H9 (cell line): ENCODE data around the gene NR4A2. TPM values are rescaled to one million over a fixed set of nuclear protein-coding genes. Genes with fewer than 3 reads are reported as not detected.

Source experiments
- DNase-seq: peaks from one replicate; pipeline ENCODE4 v3.0.0-alpha.2; 2017
- H2AFZ ChIP-seq: one replicate; pipeline ENCODE4 v1.6.1; 2013; ENCODE audit warnings: mild to moderate bottlenecking, low read length, control low read depth, moderate library complexity
- H2AK5ac ChIP-seq: 2 replicates; pipeline ENCODE4 v1.6.1; 2013; ENCODE audit warnings: low read length, control low read depth, mixed read lengths; ENCODE audit not compliant: insufficient read length
- H2BK120ac ChIP-seq: one replicate; pipeline ENCODE4 v1.6.1; 2013; ENCODE audit warnings: low read depth, mild to moderate bottlenecking, low read length, control low read depth, inconsistent platforms; ENCODE audit not compliant: poor library complexity, severe bottlenecking
- H2BK12ac ChIP-seq: 2 replicates; pipeline ENCODE4 v1.6.1; 2013; ENCODE audit warnings: low read length, control low read depth, mixed read lengths, low read depth; ENCODE audit not compliant: insufficient read length
- H2BK15ac ChIP-seq: 2 replicates; pipeline ENCODE4 v1.6.1; 2013; ENCODE audit warnings: low read depth, low read length, control low read depth
- H2BK20ac ChIP-seq: one replicate; pipeline ENCODE4 v1.6.1; 2013; ENCODE audit warnings: low read depth, mild to moderate bottlenecking, low read length, control low read depth, inconsistent platforms; ENCODE audit not compliant: poor library complexity, severe bottlenecking
- H2BK5ac ChIP-seq: 2 replicates; pipeline ENCODE4 v1.6.1; 2013; ENCODE audit warnings: low read length, control low read depth, mixed read lengths; ENCODE audit not compliant: insufficient read length
- H3K14ac ChIP-seq: 2 replicates; pipeline ENCODE4 v1.6.1; 2013; ENCODE audit warnings: low read length, control low read depth; ENCODE audit not compliant: insufficient read depth
- H3K18ac ChIP-seq: 2 replicates; pipeline ENCODE4 v1.6.1; 2013; ENCODE audit warnings: low read depth, mild to moderate bottlenecking, mixed read lengths, low read length, control low read depth; ENCODE audit not compliant: insufficient read length
- H3K23ac ChIP-seq: 2 replicates; pipeline ENCODE4 v1.6.1; 2013; ENCODE audit warnings: low read length, control low read depth, mixed read lengths, low read depth; ENCODE audit not compliant: insufficient read length
- H3K23me2 ChIP-seq: 2 replicates; pipeline ENCODE4 v1.6.1; 2013; ENCODE audit warnings: low read depth, mild to moderate bottlenecking, mixed read lengths, low read length, control low read depth; ENCODE audit not compliant: insufficient read length, poor library complexity, severe bottlenecking
- H3K27ac ChIP-seq: 2 replicates; pipeline ENCODE4 v1.5.1; 2013; ENCODE audit warnings: low read length, control low read depth, mixed read lengths, low read depth; ENCODE audit not compliant: insufficient read length
- H3K27me3 ChIP-seq: 2 replicates; pipeline ENCODE4 v1.6.1; 2013; ENCODE audit warnings: low read length, control low read depth, inconsistent platforms; ENCODE audit not compliant: insufficient read depth
- H3K4ac ChIP-seq: 2 replicates; pipeline ENCODE4 v1.6.1; 2013; ENCODE audit warnings: low read depth, mild to moderate bottlenecking, control low read depth, inconsistent platforms, low read length, moderate library complexity
- H3K4me1 ChIP-seq: 2 replicates; pipeline ENCODE4 v1.6.1; 2013; ENCODE audit warnings: low read length, control low read depth, inconsistent platforms; ENCODE audit not compliant: insufficient read depth
- H3K4me2 ChIP-seq: 2 replicates; pipeline ENCODE4 v1.6.1; 2013; ENCODE audit warnings: low read length, control low read depth, mixed read lengths; ENCODE audit not compliant: insufficient read length, insufficient read depth
- H3K56ac ChIP-seq: 2 replicates; pipeline ENCODE4 v1.6.1; 2013; ENCODE audit warnings: low read depth, mild to moderate bottlenecking, mixed read lengths, low read length, control low read depth; ENCODE audit not compliant: insufficient read length
- H3K79me1 ChIP-seq: 2 replicates; pipeline ENCODE4 v1.6.1; 2013; ENCODE audit warnings: low read depth, mild to moderate bottlenecking, moderate library complexity, low read length, control low read depth, inconsistent platforms; ENCODE audit not compliant: insufficient read depth, poor library complexity, severe bottlenecking
- H3K79me2 ChIP-seq: 2 replicates; pipeline ENCODE4 v1.6.1; 2013; ENCODE audit warnings: low read length, control low read depth, inconsistent platforms; ENCODE audit not compliant: insufficient read depth
- H3K9ac ChIP-seq: 2 replicates; pipeline ENCODE4 v1.6.1; 2013; ENCODE audit warnings: low read length, control low read depth, mixed read lengths; ENCODE audit not compliant: insufficient read length; ENCODE audit errors: extremely low read depth
- H3K9me3 ChIP-seq: one replicate; pipeline ENCODE4 v1.6.1; 2013; ENCODE audit warnings: low read depth, low read length, inconsistent platforms; ENCODE audit not compliant: control insufficient read depth
- H3T11ph ChIP-seq: one replicate; pipeline ENCODE4 v1.6.1; 2013; ENCODE audit warnings: mild to moderate bottlenecking, low read length, control low read depth, inconsistent platforms
- H4K20me1 ChIP-seq: one replicate; pipeline ENCODE4 v1.6.1; 2013; ENCODE audit not compliant: control insufficient read depth, insufficient read length, insufficient read depth
- H4K5ac ChIP-seq: 2 replicates; pipeline ENCODE4 v1.6.1; 2013; ENCODE audit warnings: low read depth, mild to moderate bottlenecking, mixed read lengths, low read length, control low read depth; ENCODE audit not compliant: insufficient read length
- H4K8ac ChIP-seq: replicated peaks from 2 replicates; pipeline ENCODE4 v1.6.1; 2013; ENCODE audit warnings: low read length, control low read depth, mixed read lengths, low read depth; ENCODE audit not compliant: insufficient read length
- H4K91ac ChIP-seq: 2 replicates; pipeline ENCODE4 v1.6.1; 2013; ENCODE audit warnings: low read depth, mild to moderate bottlenecking, moderate library complexity, mixed read lengths, low read length, control low read depth; ENCODE audit not compliant: insufficient read length
- H3K27ac Mint-ChIP-seq, 3 experiments: 2 replicates in 2 of 3; 3 replicates in 1 of 3; pipeline ENCODE4 v1.8.0; 2020 to 2021; ENCODE audit warnings: mixed read lengths in 3 of 3, mild to moderate bottlenecking in 1 of 3, moderate library complexity in 1 of 3
- H3K27me3 Mint-ChIP-seq: 2 replicates; pipeline ENCODE4 v1.8.0; 2021; ENCODE audit warnings: low read depth, mild to moderate bottlenecking, moderate library complexity, mixed read lengths
- H3K36me3 Mint-ChIP-seq, 3 experiments: 2 replicates in 2 of 3; 3 replicates in 1 of 3; pipeline ENCODE4 v1.8.0; 2020 to 2021; ENCODE audit warnings: low read depth in 3 of 3, mixed read lengths in 3 of 3; ENCODE audit not compliant: insufficient read depth in 1 of 3
- H3K4me1 Mint-ChIP-seq, 2 experiments: 2 replicates each; pipeline ENCODE4 v1.8.0; 2020; ENCODE audit warnings: mixed read lengths in 2 of 2
- H3K4me3 Mint-ChIP-seq, 2 experiments: 2 replicates in 1 of 2; 3 replicates in 1 of 2; pipeline ENCODE4 v1.8.0; 2020 to 2021; ENCODE audit warnings: mild to moderate bottlenecking in 2 of 2, mixed read lengths in 2 of 2, moderate library complexity in 1 of 2
- H3K9me3 Mint-ChIP-seq, 2 experiments: 2 replicates in 1 of 2; 3 replicates in 1 of 2; pipeline ENCODE4 v1.8.0; 2020; ENCODE audit warnings: mild to moderate bottlenecking in 2 of 2, mixed read lengths in 2 of 2, moderate library complexity in 1 of 2
- total RNA-seq: library from RNA; stranded (reverse); gene quantifications from 2 replicates; pipeline ENCODE4 v1.2.1, GENCODE V29; 2021
- TF ChIP-seq, protein P1 (sequence below): fragments of 200-600 bp; sonication (generic); conservative IDR thresholded peaks from 3 replicates; pipeline ENCODE4 v1.8.0; 2021; ENCODE audit warnings: antibody characterized with exemption, mild to moderate bottlenecking

Gene NR4A2
- total RNA-seq, 1 experiment from 2014 or later: 2.0 TPM

GRCh38 chr2:156305121-156305520 lies 27.4 kb downstream of the NR4A2 start:
- H3K36me3 Mint-ChIP-seq: no peaks in the 10 kb centered on the region; a peak in 1 of 7 replicates
- no peaks in the 10 kb centered on the region; a peak in 1 of 5 replicates for H3K9me3 Mint-ChIP-seq

More at GRCh38 chr2:156305121-156305520, 27.4 kb downstream of the NR4A2 start:
- no peak overlapping the region for H3K14ac ChIP-seq
- no peak overlapping the region for H3K56ac ChIP-seq
- no peaks in the 10 kb centered on the region for H3K27me3 ChIP-seq
- H3K9me3 ChIP-seq: no peaks in the 10 kb centered on the region
- Mint-ChIP-seq H3K4me1 (no peaks in the 10 kb centered on the region), H3K27ac (no peak overlapping the region), H3K4me3 (no peak overlapping the region), H3K27me3 (no peaks in the 10 kb centered on the region)
- no peaks in the 10 kb centered on the region for H3K79me2 ChIP-seq
- no peaks in the 10 kb centered on the region for H3K23me2 ChIP-seq
- no peak overlapping the region for H3K4ac ChIP-seq
- TF ChIP-seq, protein P1, sequence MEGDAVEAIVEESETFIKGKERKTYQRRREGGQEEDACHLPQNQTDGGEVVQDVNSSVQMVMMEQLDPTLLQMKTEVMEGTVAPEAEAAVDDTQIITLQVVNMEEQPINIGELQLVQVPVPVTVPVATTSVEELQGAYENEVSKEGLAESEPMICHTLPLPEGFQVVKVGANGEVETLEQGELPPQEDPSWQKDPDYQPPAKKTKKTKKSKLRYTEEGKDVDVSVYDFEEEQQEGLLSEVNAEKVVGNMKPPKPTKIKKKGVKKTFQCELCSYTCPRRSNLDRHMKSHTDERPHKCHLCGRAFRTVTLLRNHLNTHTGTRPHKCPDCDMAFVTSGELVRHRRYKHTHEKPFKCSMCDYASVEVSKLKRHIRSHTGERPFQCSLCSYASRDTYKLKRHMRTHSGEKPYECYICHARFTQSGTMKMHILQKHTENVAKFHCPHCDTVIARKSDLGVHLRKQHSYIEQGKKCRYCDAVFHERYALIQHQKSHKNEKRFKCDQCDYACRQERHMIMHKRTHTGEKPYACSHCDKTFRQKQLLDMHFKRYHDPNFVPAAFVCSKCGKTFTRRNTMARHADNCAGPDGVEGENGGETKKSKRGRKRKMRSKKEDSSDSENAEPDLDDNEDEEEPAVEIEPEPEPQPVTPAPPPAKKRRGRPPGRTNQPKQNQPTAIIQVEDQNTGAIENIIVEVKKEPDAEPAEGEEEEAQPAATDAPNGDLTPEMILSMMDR: no peak
- H3K18ac ChIP-seq: no peak overlapping the region
- H2BK20ac ChIP-seq: no peak overlapping the region
- no peak overlapping the region for H4K5ac ChIP-seq
- H2AFZ ChIP-seq: no peak overlapping the region
- no peak overlapping the region for H2BK120ac ChIP-seq
- H3K4me1 ChIP-seq: no peaks in the 10 kb centered on the region
- no peak overlapping the region for H2AK5ac ChIP-seq
- H2BK12ac ChIP-seq: no peak overlapping the region
- H3T11ph ChIP-seq: no peak overlapping the region
- no peak overlapping the region for H3K4me2 ChIP-seq
- H3K79me1 ChIP-seq: no peaks in the 10 kb centered on the region
- H4K91ac ChIP-seq: no peak overlapping the region
- no peak overlapping the region for H3K23ac ChIP-seq
- no peak overlapping the region for H3K27ac ChIP-seq
- H3K9ac ChIP-seq: no peak overlapping the region
- no peaks in the 10 kb centered on the region for H4K20me1 ChIP-seq
- H4K8ac ChIP-seq: no peak overlapping the region
- no peak for DNase-seq
- no peak overlapping the region for H2BK15ac ChIP-seq
- H2BK5ac ChIP-seq: no peak overlapping the region
